ENCODE data around the gene PTN. TPM values are rescaled to one million over a fixed set of nuclear protein-coding genes. Genes with fewer than 3 reads are reported as not detected.
"Not testable (repeated sequence)": the region's sequence is repeated elsewhere in the genome, so short reads cannot be mapped to it uniquely, and the experiment has no call there.

The PTN gene
- total RNA-seq, 1 donor from 2014 or later = 207 TPM

GRCh38 chr7:137196648-137197047 lies 146.9 kb downstream of the PTN start:
- Mint-ChIP-seq H3K4me1 (no peaks in the 10 kb centered on the region), H3K27ac (no peak overlapping the region), H3K36me3 (no peaks in the 10 kb centered on the region), H3K4me3 (no peak overlapping the region), H3K9me3 (no peaks in the 10 kb centered on the region), H3K27me3 (ENCODE audit: insufficient read depth, low read depth) (peaks cover 4% of the 10 kb centered on the region)
- H3K4me3 ChIP-seq = no peak overlapping the region
- no peak overlapping the region for H3K9ac ChIP-seq
- no peak overlapping the region for H3K27ac ChIP-seq
- no peaks in the 10 kb centered on the region for H4K20me1 ChIP-seq (ENCODE audit: low read depth)
- no peak overlapping the region for H3K4me2 ChIP-seq
- H3K36me3 ChIP-seq = no peaks in the 10 kb centered on the region
- no peaks in the 10 kb centered on the region for H3K27me3 ChIP-seq
- TF ChIP-seq EZH2phosphoT487 (IDR thresholded peaks at IDR 0.05) (no peak), CTCF (IDR thresholded peaks at IDR 0.05) (no peak), EZH2 (IDR thresholded peaks at IDR 0.05) (no peak)
- no peaks in the 10 kb centered on the region for H3K4me1 ChIP-seq
- no peaks in the 10 kb centered on the region for H3F3A ChIP-seq (ENCODE audit: low read depth)
- H2AFZ ChIP-seq (replicated peaks) = peak overlapping the region; percentile 76
- no peaks in the 10 kb centered on the region for H3K79me2 ChIP-seq (ENCODE audit: low read depth)
- no peaks in the 10 kb centered on the region for H3K9me3 ChIP-seq (ENCODE audit: low read depth)
- no peak for DNase-seq (ENCODE audit: low spot score)

- TF ChIP-seq EZH2phosphoT487 (IDR thresholded peaks at IDR 0.05) (no peak), EZH2 (IDR thresholded peaks at IDR 0.05) (no peak), CTCF (IDR thresholded peaks at IDR 0.05) (no peak)
- no peaks in the 10 kb centered on the region for H3K9me3 ChIP-seq (ENCODE audit: low read depth)
- H3F3A ChIP-seq (ENCODE audit: low read depth) = no peaks in the 10 kb centered on the region
- H3K4me3 Mint-ChIP-seq = no peak overlapping the region
- H3K27me3 Mint-ChIP-seq (ENCODE audit: insufficient read depth, low read depth) = peaks cover 4% of the 10 kb centered on the region
- no peaks in the 10 kb centered on the region for H3K27me3 ChIP-seq
- no peaks in the 10 kb centered on the region for H3K36me3 ChIP-seq
- no peaks in the 10 kb centered on the region for H3K4me1 ChIP-seq
- H3K4me1 Mint-ChIP-seq = no peaks in the 10 kb centered on the region
- H3K27ac ChIP-seq = no peak overlapping the region
- no peaks in the 10 kb centered on the region for H3K79me2 ChIP-seq (ENCODE audit: low read depth)
- H3K4me3 ChIP-seq = no peak overlapping the region
- no peaks in the 10 kb centered on the region for H3K36me3 Mint-ChIP-seq
- no peaks in the 10 kb centered on the region for H4K20me1 ChIP-seq (ENCODE audit: low read depth)
- H3K9me3 Mint-ChIP-seq = no peaks in the 10 kb centered on the region
- no peak overlapping the region for H3K27ac Mint-ChIP-seq
- no peak overlapping the region for H3K4me2 ChIP-seq
- no peak overlapping the region for H3K9ac ChIP-seq
- H2AFZ ChIP-seq (replicated peaks) = peak overlapping the region; percentile 76
- no peak for DNase-seq (ENCODE audit: low spot score)
Measured at GRCh38 chr7:137195996-137196395, 147.5 kb downstream of the PTN start.

GRCh38 chr7:137181619-137182018 lies 161.9 kb downstream of the PTN start:
- not testable (repeated sequence) for H3K79me2 ChIP-seq (ENCODE audit: low read depth); H4K20me1 ChIP-seq (ENCODE audit: low read depth); DNase-seq (ENCODE audit: low spot score); H3K36me3 ChIP-seq; H3K36me3 Mint-ChIP-seq; H3K27me3 ChIP-seq; H3K27ac Mint-ChIP-seq; H3K27ac ChIP-seq; H3K9me3 Mint-ChIP-seq; H3K9me3 ChIP-seq (ENCODE audit: low read depth); H3K4me1 Mint-ChIP-seq; H2AFZ ChIP-seq (replicated peaks); H3F3A ChIP-seq (ENCODE audit: low read depth); H3K4me3 Mint-ChIP-seq; H3K9ac ChIP-seq; H3K4me1 ChIP-seq; H3K4me2 ChIP-seq; H3K27me3 Mint-ChIP-seq (ENCODE audit: insufficient read depth, low read depth)
- H3K4me3 ChIP-seq = peak overlapping the region; percentile 14

Small RNA genes within 50 kb of the gene (small RNA-seq; reads per million reads assigned to genes)
- gene RF00136 = 0.50 reads per million, percentile 55 among the genes with 10 or more reads in this experiment
